C4-2B (cell line): ENCODE measurements around the gene DCLK1.

Source experiments
- CTCF ChIP-seq: fragments of 450-650 bp; conservative IDR thresholded peaks from 2 replicates; pipeline ENCODE4 v1.5.1; 2017; ENCODE audit warnings: mild to moderate bottlenecking
- ZFX ChIP-seq: fragments of 450-650 bp; IDR thresholded peaks from 2 replicates; pipeline ENCODE4 v1.6.1; 2017

DNA sequence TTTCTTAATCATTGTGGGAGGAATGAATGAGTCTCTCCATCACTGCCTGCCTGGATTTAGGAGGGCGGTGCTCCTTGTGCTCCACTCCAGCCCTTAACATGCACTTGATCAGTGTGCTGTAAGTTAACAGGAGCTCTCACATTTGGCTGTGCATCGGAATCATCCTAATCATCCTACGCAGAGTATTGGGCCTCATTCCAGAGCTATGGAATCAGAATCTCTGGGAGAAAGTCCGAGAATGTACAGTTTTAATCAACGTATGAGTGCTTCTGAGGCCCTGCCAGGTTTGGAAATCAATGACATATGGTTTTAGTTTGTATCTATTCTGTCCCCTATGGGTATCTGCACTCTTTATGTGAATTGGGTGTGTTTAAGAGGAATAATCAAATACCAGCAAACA, 34.9 kb upstream of the DCLK1 start:
- TF ChIP-seq CTCF (no peak), ZFX (no peak)
